HepG2 (cell line): ENCODE results near the gene PIP5KL1. TPM values are rescaled to one million over a fixed set of nuclear protein-coding genes. Genes with fewer than 3 reads are reported as not detected.

ENCODE experiments used
- ATAC-seq: fragments of 200-7000 bp; cut with Tn5 transposase; 3 replicates; pipeline ENCODE4 v1.9.1; 2020; ENCODE audit warnings: mild to moderate bottlenecking, moderate library complexity
- BruUV-seq: library from RNA; stranded (reverse); fragments of 400-500 nt; replicated peaks from 2 replicates; lab custom pipeline; 2021; lab: Mats Ljungman, UMichigan
- CTCF ChIA-PET: fragments of 300-600 bp; formaldehyde crosslinking; extraction: SDS; loops from one replicate; lab custom pipeline; 2021; ENCODE audit warnings: low total read pairs, inconsistent platforms, low intra/inter-chr PET ratio; lab: Yijun Ruan, JAX
- POLR2A ChIA-PET: fragments of 350-600 bp; sonication (Branson Sonifier 250); formaldehyde crosslinking; loops from one replicate; lab custom pipeline; 2020; ENCODE audit warnings: antibody characterized with exemption, inconsistent platforms; lab: Yijun Ruan, JAX
- DNase-seq: peaks from one replicate; pipeline ENCODE4 v3.0.0-alpha.2; 2015; ENCODE audit warnings: low spot score
- FAIRE-seq: peaks from 3 replicates; lab custom pipeline; 2011; peaks lifted over from hg19 to GRCh38; lab: Jason Lieb, UNC
- H2AFZ ChIP-seq: one replicate; pipeline ENCODE4 v1.6.1; 2011; ENCODE audit warnings: low read length, inconsistent platforms
- H3K27ac ChIP-seq: fragments of 300-600 bp; 3 replicates; pipeline ENCODE4 v1.8.0; 2011; ENCODE audit warnings: mixed run types, mild to moderate bottlenecking, mixed read lengths, low read length, inconsistent platforms; ENCODE audit not compliant: insufficient read depth; ENCODE audit errors: extremely low read length
- H3K27me3 ChIP-seq, 2 experiments: fragments of 200-600 bp in 1 of 2; 2 replicates in 1 of 2; 3 replicates in 1 of 2; pipeline versions ENCODE4 v1.6.0 to v1.8.0; 2011; ENCODE audit warnings: low read length in 2 of 2, mild to moderate bottlenecking in 2 of 2, moderate library complexity in 2 of 2, inconsistent platforms in 1 of 2; ENCODE audit not compliant: insufficient read depth in 2 of 2, control insufficient read depth in 1 of 2
- H3K36me3 ChIP-seq, 2 experiments: fragments of 200-600 bp in 1 of 2; replicated peaks in 1 of 2; 2 replicates in 1 of 2; 3 replicates in 1 of 2; pipeline versions ENCODE4 v1.5.1 to v1.8.0; 2011; ENCODE audit warnings: low read length in 2 of 2, inconsistent platforms in 1 of 2; ENCODE audit not compliant: insufficient read depth in 2 of 2, control insufficient read depth in 1 of 2
- H3K4me1 ChIP-seq: 2 replicates; pipeline ENCODE4 v1.5.1; 2012; ENCODE audit warnings: low read length, inconsistent platforms; ENCODE audit not compliant: insufficient read depth
- H3K4me2 ChIP-seq: 2 replicates; pipeline ENCODE4 v1.6.0; 2011; ENCODE audit warnings: low read depth, low read length, inconsistent platforms
- H3K4me3 ChIP-seq, 3 experiments: fragments of 200-600 bp in 1 of 3; sonication (generic), shearing (Covaris generic) in 1 of 3; replicated peaks in 1 of 3; 2 replicates each; pipeline ENCODE4 v1.5.1; 2011 to 2016; ENCODE audit warnings: low read length in 3 of 3, inconsistent platforms in 2 of 3, low read depth in 2 of 3, mild to moderate bottlenecking in 2 of 3, control low read depth in 1 of 3, mixed read lengths in 1 of 3; ENCODE audit not compliant: insufficient read depth in 1 of 3
- H3K79me2 ChIP-seq: one replicate; pipeline ENCODE4 v1.6.1; 2011; ENCODE audit warnings: low read length, inconsistent platforms; ENCODE audit not compliant: insufficient read depth
- H3K9ac ChIP-seq: 2 replicates; pipeline ENCODE4 v1.6.0; 2011; ENCODE audit warnings: mild to moderate bottlenecking, low read depth, low read length, inconsistent platforms; ENCODE audit not compliant: insufficient read depth
- H3K9me3 ChIP-seq: 2 replicates; pipeline ENCODE4 v1.5.1; 2012; ENCODE audit warnings: mild to moderate bottlenecking, low read length
- H4K20me1 ChIP-seq: 2 replicates; pipeline ENCODE4 v1.6.0; 2011; ENCODE audit warnings: inconsistent platforms, mild to moderate bottlenecking, low read length, moderate library complexity; ENCODE audit not compliant: insufficient read depth
- CEBPG ChIP-seq: IDR thresholded peaks from 2 replicates; pipeline ENCODE4 v1.6.1; 2016
- ISX ChIP-seq: sonication (generic); formaldehyde crosslinking; conservative IDR thresholded peaks from 2 replicates; pipeline ENCODE4 v1.5.0; 2020; ENCODE audit warnings: missing genetic modification reagents
- KDM2A ChIP-seq: sonication (generic); formaldehyde crosslinking; IDR thresholded peaks from 2 replicates; pipeline ENCODE4 v1.4.0; 2020; ENCODE audit warnings: low read depth, missing genetic modification reagents, borderline replicate concordance
- MTF1 ChIP-seq: sonication (generic); formaldehyde crosslinking; IDR thresholded peaks from 2 replicates; pipeline ENCODE4 v1.5.0; 2020; ENCODE audit warnings: missing genetic modification reagents
- POLR2A ChIP-seq, 2 experiments: IDR thresholded peaks; 2 replicates each; pipeline ENCODE4 v1.6.1; 2011; ENCODE audit warnings: low read depth in 2 of 2, low read length in 2 of 2, mild to moderate bottlenecking in 1 of 2, moderate library complexity in 1 of 2; ENCODE audit not compliant: insufficient read depth in 1 of 2
- RNF2 ChIP-seq: fragments of 450-650 bp; conservative IDR thresholded peaks from 2 replicates; pipeline ENCODE4 v1.6.1; 2016; ENCODE audit warnings: low read depth
- SPEN ChIP-seq: sonication (generic); formaldehyde crosslinking; IDR thresholded peaks from 2 replicates; pipeline ENCODE4 v1.5.1; 2020; ENCODE audit warnings: low read depth, mild to moderate bottlenecking, missing genetic modification reagents
- STAT5B ChIP-seq: sonication (generic); formaldehyde crosslinking; IDR thresholded peaks from 2 replicates; pipeline ENCODE4 v1.4.0; 2020; ENCODE audit warnings: missing genetic modification reagents
- TARDBP ChIP-seq: sonication (generic); formaldehyde crosslinking; IDR thresholded peaks from 2 replicates; pipeline ENCODE4 v1.8.0; 2022; ENCODE audit warnings: mild to moderate bottlenecking, missing genetic modification reagents
- U2AF1 ChIP-seq: fragments of 200-400 bp; formaldehyde crosslinking; optimal IDR thresholded peaks from 2 replicates; pipeline ENCODE3; 2017; ENCODE audit warnings: mild to moderate bottlenecking, low read depth, low read length
- ZBTB21 ChIP-seq: sonication (generic); formaldehyde crosslinking; IDR thresholded peaks from 2 replicates; pipeline ENCODE4 v1.4.0; 2020; ENCODE audit warnings: missing genetic modification reagents
- ZNF12 ChIP-seq: sonication (generic); formaldehyde crosslinking; IDR thresholded peaks from 2 replicates; pipeline ENCODE4 v1.5.0; 2020; ENCODE audit warnings: missing genetic modification reagents
- ZNF572 ChIP-seq: sonication (generic); formaldehyde crosslinking; IDR thresholded peaks from 2 replicates; pipeline ENCODE4 v1.5.1; 2020; ENCODE audit warnings: mild to moderate bottlenecking, missing genetic modification reagents
- ZNF615 ChIP-seq: sonication (generic); formaldehyde crosslinking; IDR thresholded peaks from 2 replicates; pipeline ENCODE4 v1.5.0; 2020; ENCODE audit warnings: mild to moderate bottlenecking, missing genetic modification reagents, borderline replicate concordance
- WGBS: methylation state at CpG from one replicate; pipeline ENCODE4 v1.1.6; 2017; ENCODE audit warnings: low lambda C conversion rate; 5-methylcytosine and 5-hydroxymethylcytosine counted together
- in situ Hi-C: cut with HindIII; loops from 2 replicates; pipeline ENCODE4 v1.10.0; 2017; ENCODE audit warnings: low pct_unique_long_range_greater_than_20kb; ENCODE audit not compliant: extremely low pct_ligation_motif_present
- intact Hi-C: fragments of 100-400 bp; cut with micrococcal nuclease; formaldehyde crosslinking; loops from one replicate; pipeline ENCODE4 v1.10.0; 2022; ENCODE audit not compliant: unreplicated experiment
- polyA plus RNA-seq, 8 experiments: library from polyadenylated mRNA; depleted of rRNA in 3 of 8; stranded (reverse) in 7 of 8; unstranded in 1 of 8; fragments of >200 nt; fragmentation: Illumina TruSeq in 4 of 8; extraction: Trizol in 4 of 8; gene quantifications; 2 replicates each; pipeline versions ENCODE4 v1.2.1 to v1.2.3, GENCODE V29; 2011 to 2016; ENCODE audit warnings: low read depth in 4 of 8, missing spikeins in 1 of 8, mixed read lengths in 1 of 8; ENCODE audit not compliant: insufficient read depth in 1 of 8
- total RNA-seq, 5 experiments: library from RNA; depleted of rRNA; stranded (reverse); fragments of >200 nt; fragmentation: Illumina TruSeq; extraction: Trizol; gene quantifications; 2 replicates each; pipeline ENCODE4 v1.2.3, GENCODE V29; 2016; ENCODE audit warnings: low read depth in 1 of 5
- TF ChIP-seq, protein P1 (sequence below): sonication (generic); formaldehyde crosslinking; IDR thresholded peaks from 2 replicates; pipeline ENCODE4 v1.9.0; 2022; ENCODE audit warnings: low read depth, missing genetic modification reagents
- TF ChIP-seq, protein P2 (sequence below): sonication (generic); formaldehyde crosslinking; conservative IDR thresholded peaks from 2 replicates; pipeline ENCODE4 v1.4.0; 2020; ENCODE audit warnings: mild to moderate bottlenecking, missing genetic modification reagents, moderate library complexity
- TF ChIP-seq, protein P3 (sequence below): sonication (generic); formaldehyde crosslinking; IDR thresholded peaks from 2 replicates; pipeline ENCODE4 v1.5.1; 2020; ENCODE audit warnings: mild to moderate bottlenecking, missing genetic modification reagents, moderate library complexity

Gene PIP5KL1
- total and polyA plus RNA-seq, 2 of the 13 experiments (the other 11 are each of a cell fraction or from before 2014, with no cell fraction given), result 0.20 to 0.49 TPM

DNA sequence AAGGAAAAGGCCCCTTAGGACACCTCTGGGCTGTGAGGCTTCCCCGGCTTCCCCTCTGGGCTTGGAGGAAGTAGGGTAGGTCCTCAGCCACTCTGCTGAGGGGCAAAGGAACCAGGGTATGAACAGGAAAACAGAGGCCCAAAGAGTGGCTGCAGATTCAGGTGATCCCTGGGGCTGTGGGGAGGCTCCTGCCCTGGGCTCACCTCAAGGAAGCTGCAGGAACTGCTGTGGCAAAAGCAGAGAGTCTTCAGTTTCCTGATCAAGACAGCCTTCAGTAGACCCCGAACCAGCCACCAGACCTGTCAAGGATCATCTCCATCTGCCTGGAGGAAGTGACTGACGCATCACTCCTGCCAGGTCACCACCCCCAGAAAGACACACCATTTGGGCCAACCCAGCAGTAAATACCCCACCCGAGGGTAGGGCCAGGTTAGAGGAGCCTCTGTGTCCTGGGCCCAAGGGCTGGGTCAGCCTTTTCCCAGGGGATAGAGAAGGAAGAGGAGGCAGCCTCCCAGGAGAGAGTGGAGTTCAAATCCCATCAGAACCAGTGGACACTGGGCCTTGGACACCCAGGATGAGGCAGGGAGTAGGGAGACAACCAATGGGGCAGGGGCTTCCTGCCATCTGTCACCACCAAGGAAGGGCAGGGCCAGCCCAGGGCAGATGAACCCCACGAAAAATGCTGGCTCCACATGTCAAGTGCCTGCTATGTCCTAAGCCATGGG, 25.4 kb downstream of the PIP5KL1 start (continued):
- no peak for TF ChIP-seq ZNF572 (CRISPR knock-in tag)

- Histone ChIP-seq H3K36me3 (peaks cover under 1 to 1% of the 10 kb centered on the region in 2 experiments; a peak in 1 of 5 replicates), H4K20me1 (no peaks in the 10 kb centered on the region), H3K79me2 (no peaks in the 10 kb centered on the region), H3K9ac (peak overlapping the region; percentile 39; the same call in 1 of the 2 replicates), H3K27ac (no peak overlapping the region), H2AFZ (no peak overlapping the region), H3K9me3 (no peaks in the 10 kb centered on the region), H3K4me2 (peak overlapping the region; percentile 74), H3K4me3 (peak overlapping the region; percentile 39 to 62 (median 41)), H3K4me1 (peaks cover 47% of the 10 kb centered on the region), H3K27me3 (no peaks in the 10 kb centered on the region)
- intact Hi-C loops (no loop called here), in situ Hi-C loops (no loop called here)
- FAIRE-seq (no peak), ATAC-seq (peak; percentile 56), DNase-seq (peak; percentile 60)
- no TSS peak for BruUV-seq
- ChIA-PET CTCF (no interaction called here), POLR2A (interaction anchor here (1.8 to 4.5 kb wide), 3 partner anchors 10 to 134 kb away, joined by 5 to 78 read pairs (median 7); partner anchors contain the start of gene ST6GALNAC4)
- 3% methylated on average over 5 of the region's 12 CpGs for WGBS
- TF ChIP-seq U2AF1, result no peak
- TF ChIP-seq TARDBP, result 0 out of 2 replicates have a peak, but pooled peaks have one; percentile 48
- no peak for TF ChIP-seq MTF1 (CRISPR knock-in tag)
- TF ChIP-seq, protein P1, sequence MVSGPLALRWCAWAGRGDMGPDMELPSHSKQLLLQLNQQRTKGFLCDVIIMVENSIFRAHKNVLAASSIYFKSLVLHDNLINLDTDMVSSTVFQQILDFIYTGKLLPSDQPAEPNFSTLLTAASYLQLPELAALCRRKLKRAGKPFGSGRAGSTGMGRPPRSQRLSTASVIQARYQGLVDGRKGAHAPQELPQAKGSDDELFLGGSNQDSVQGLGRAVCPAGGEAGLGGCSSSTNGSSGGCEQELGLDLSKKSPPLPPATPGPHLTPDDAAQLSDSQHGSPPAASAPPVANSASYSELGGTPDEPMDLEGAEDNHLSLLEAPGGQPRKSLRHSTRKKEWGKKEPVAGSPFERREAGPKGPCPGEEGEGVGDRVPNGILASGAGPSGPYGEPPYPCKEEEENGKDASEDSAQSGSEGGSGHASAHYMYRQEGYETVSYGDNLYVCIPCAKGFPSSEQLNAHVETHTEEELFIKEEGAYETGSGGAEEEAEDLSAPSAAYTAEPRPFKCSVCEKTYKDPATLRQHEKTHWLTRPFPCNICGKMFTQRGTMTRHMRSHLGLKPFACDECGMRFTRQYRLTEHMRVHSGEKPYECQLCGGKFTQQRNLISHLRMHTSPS (CRISPR knock-in tag), result no peak
- TF ChIP-seq ISX (CRISPR knock-in tag), result no peak
- TF ChIP-seq, protein P2, sequence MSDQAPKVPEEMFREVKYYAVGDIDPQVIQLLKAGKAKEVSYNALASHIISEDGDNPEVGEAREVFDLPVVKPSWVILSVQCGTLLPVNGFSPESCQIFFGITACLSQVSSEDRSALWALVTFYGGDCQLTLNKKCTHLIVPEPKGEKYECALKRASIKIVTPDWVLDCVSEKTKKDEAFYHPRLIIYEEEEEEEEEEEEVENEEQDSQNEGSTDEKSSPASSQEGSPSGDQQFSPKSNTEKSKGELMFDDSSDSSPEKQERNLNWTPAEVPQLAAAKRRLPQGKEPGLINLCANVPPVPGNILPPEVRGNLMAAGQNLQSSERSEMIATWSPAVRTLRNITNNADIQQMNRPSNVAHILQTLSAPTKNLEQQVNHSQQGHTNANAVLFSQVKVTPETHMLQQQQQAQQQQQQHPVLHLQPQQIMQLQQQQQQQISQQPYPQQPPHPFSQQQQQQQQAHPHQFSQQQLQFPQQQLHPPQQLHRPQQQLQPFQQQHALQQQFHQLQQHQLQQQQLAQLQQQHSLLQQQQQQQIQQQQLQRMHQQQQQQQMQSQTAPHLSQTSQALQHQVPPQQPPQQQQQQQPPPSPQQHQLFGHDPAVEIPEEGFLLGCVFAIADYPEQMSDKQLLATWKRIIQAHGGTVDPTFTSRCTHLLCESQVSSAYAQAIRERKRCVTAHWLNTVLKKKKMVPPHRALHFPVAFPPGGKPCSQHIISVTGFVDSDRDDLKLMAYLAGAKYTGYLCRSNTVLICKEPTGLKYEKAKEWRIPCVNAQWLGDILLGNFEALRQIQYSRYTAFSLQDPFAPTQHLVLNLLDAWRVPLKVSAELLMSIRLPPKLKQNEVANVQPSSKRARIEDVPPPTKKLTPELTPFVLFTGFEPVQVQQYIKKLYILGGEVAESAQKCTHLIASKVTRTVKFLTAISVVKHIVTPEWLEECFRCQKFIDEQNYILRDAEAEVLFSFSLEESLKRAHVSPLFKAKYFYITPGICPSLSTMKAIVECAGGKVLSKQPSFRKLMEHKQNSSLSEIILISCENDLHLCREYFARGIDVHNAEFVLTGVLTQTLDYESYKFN (CRISPR knock-in tag), result 0 out of 2 replicates have a peak, but pooled peaks have one; percentile 21
- TF ChIP-seq ZNF615 (CRISPR knock-in tag), result no peak
- 0 out of 2 replicates have a peak, but pooled peaks have one; percentile 50 for TF ChIP-seq SPEN
- TF ChIP-seq, protein P3, sequence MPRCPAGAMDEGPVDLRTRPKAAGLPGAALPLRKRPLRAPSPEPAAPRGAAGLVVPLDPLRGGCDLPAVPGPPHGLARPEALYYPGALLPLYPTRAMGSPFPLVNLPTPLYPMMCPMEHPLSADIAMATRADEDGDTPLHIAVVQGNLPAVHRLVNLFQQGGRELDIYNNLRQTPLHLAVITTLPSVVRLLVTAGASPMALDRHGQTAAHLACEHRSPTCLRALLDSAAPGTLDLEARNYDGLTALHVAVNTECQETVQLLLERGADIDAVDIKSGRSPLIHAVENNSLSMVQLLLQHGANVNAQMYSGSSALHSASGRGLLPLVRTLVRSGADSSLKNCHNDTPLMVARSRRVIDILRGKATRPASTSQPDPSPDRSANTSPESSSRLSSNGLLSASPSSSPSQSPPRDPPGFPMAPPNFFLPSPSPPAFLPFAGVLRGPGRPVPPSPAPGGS, result 0 out of 2 replicates have a peak, but pooled peaks have one; percentile 56
- TF ChIP-seq CEBPG (CRISPR knock-in tag), result no peak
- TF ChIP-seq ZBTB21 (CRISPR knock-in tag), result no peak
- TF ChIP-seq STAT5B, result no peak
- TF ChIP-seq POLR2A (IDR thresholded peaks at IDR 0.05; ENCODE audit: insufficient read depth in 1 of 2, low read depth in 2 of 2, low read length in 2 of 2), result no peak
- no peak for TF ChIP-seq ZNF12
- no peak for TF ChIP-seq RNF2
- peak; percentile 37; the same call in 1 of the 2 replicates for TF ChIP-seq KDM2A (CRISPR knock-in tag)
These were observed 26.0 kb downstream of the PIP5KL1 start for GRCh38 chr9:127904561-127905003.
